GM23338 (cell line): ENCODE data around the gene FAT3. TPM values are rescaled to one million over a fixed set of nuclear protein-coding genes. Genes with fewer than 3 reads are reported as not detected.

Experiments
- ATAC-seq: fragments of 200-7000 bp; cut with Tn5 transposase; 3 replicates; pipeline ENCODE4 v1.9.1; 2020
- DNase-seq: peaks from one replicate; pipeline ENCODE4 v3.0.0-alpha.2; 2015; ENCODE audit warnings: low spot score
- H2AFZ ChIP-seq: fragments of 200-600 bp; sonication (generic); 2 replicates; pipeline ENCODE4 v1.8.0; 2016; ENCODE audit warnings: antibody characterized with exemption, mild to moderate bottlenecking, moderate library complexity
- H3F3A ChIP-seq: fragments of 200-600 bp; sonication (generic); replicated peaks from 2 replicates; pipeline ENCODE4 v1.8.0; 2017; ENCODE audit warnings: antibody characterized with exemption, mixed run types, low read depth
- H3K27ac ChIP-seq: fragments of 200-600 bp; sonication (generic); 2 replicates; pipeline ENCODE4 v1.6.1; 2016; ENCODE audit warnings: low read depth
- H3K27me3 ChIP-seq: fragments of 200-600 bp; sonication (generic); 2 replicates; pipeline ENCODE4 v1.8.0; 2016; ENCODE audit warnings: mild to moderate bottlenecking, mixed run types, moderate library complexity; ENCODE audit not compliant: insufficient read depth
- H3K36me3 ChIP-seq: fragments of 200-600 bp; sonication (generic); 2 replicates; pipeline ENCODE4 v1.8.0; 2016; ENCODE audit warnings: mild to moderate bottlenecking; ENCODE audit not compliant: insufficient read depth
- H3K4me1 ChIP-seq: fragments of 200-600 bp; sonication (generic); 2 replicates; pipeline ENCODE4 v1.8.0; 2016; ENCODE audit warnings: mild to moderate bottlenecking, moderate library complexity; ENCODE audit not compliant: insufficient read depth
- H3K4me2 ChIP-seq: fragments of 200-600 bp; sonication (generic); 2 replicates; pipeline ENCODE4 v1.7.1; 2017; ENCODE audit warnings: mixed run types
- H3K4me3 ChIP-seq: fragments of 200-600 bp; sonication (generic); 2 replicates; pipeline ENCODE4 v1.6.1; 2016; ENCODE audit warnings: mixed run types
- H3K79me2 ChIP-seq: fragments of 200-600 bp; sonication (generic); replicated peaks from 2 replicates; pipeline ENCODE4 v1.8.0; 2017; ENCODE audit warnings: mild to moderate bottlenecking; ENCODE audit not compliant: insufficient read depth
- H3K9me2 ChIP-seq: fragments of 200-600 bp; sonication (generic); 2 replicates; pipeline ENCODE4 v1.8.0; 2017; ENCODE audit not compliant: insufficient read depth
- H4K20me1 ChIP-seq: fragments of 200-600 bp; sonication (generic); replicated peaks from 2 replicates; pipeline ENCODE4 v1.8.0; 2017; ENCODE audit warnings: mild to moderate bottlenecking; ENCODE audit not compliant: insufficient read depth
- H3K27ac Mint-ChIP-seq: 2 replicates; pipeline ENCODE4 v1.8.0; 2020; ENCODE audit warnings: inconsistent platforms, mild to moderate bottlenecking, moderate library complexity, mixed read lengths
- H3K27me3 Mint-ChIP-seq: 3 replicates; pipeline ENCODE4 v1.8.0; 2022; ENCODE audit warnings: low read depth, mild to moderate bottlenecking, moderate library complexity, mixed read lengths, inconsistent platforms; ENCODE audit not compliant: insufficient read depth, poor library complexity
- H3K36me3 Mint-ChIP-seq: 3 replicates; pipeline ENCODE4 v1.8.0; 2021; ENCODE audit warnings: low read depth, mild to moderate bottlenecking, inconsistent platforms, moderate library complexity, mixed read lengths
- H3K4me1 Mint-ChIP-seq: 3 replicates; pipeline ENCODE4 v1.8.0; 2020; ENCODE audit warnings: mild to moderate bottlenecking, inconsistent platforms, mixed read lengths
- H3K4me3 Mint-ChIP-seq: 3 replicates; pipeline ENCODE4 v1.8.0; 2021; ENCODE audit warnings: moderate library complexity, mild to moderate bottlenecking, inconsistent platforms, mixed read lengths
- H3K9me3 Mint-ChIP-seq: 3 replicates; pipeline ENCODE4 v1.8.0; 2020; ENCODE audit warnings: moderate library complexity, mild to moderate bottlenecking, inconsistent platforms, mixed read lengths
- CREB1 ChIP-seq: fragments of 250-450 bp; sonication (Bioruptor Pico); IDR thresholded peaks from 2 replicates; pipeline ENCODE4 v1.5.0; 2020; ENCODE audit warnings: low read depth, mild to moderate bottlenecking, moderate library complexity
- CTCF ChIP-seq, 2 experiments: fragments of 200-600 bp in 1 of 2; sonication (generic) in 1 of 2; conservative IDR thresholded peaks; 2 replicates each; pipeline versions ENCODE4 v1.5.1 to v1.6.1; 2016 to 2017; ENCODE audit warnings: antibody characterized with exemption in 2 of 2, low read depth in 2 of 2, mild to moderate bottlenecking in 2 of 2, moderate library complexity in 1 of 2
- ETS1 ChIP-seq: IDR thresholded peaks from 2 replicates; pipeline ENCODE4 v1.6.1; 2016; ENCODE audit warnings: antibody characterized with exemption
- EZH2 ChIP-seq: fragments of 200-600 bp; sonication (generic); IDR thresholded peaks from one replicate; pipeline ENCODE4 v1.8.0; 2017; ENCODE audit warnings: antibody characterized with exemption, mild to moderate bottlenecking, low read depth; ENCODE audit not compliant: unreplicated experiment
- EZH2phosphoT487 ChIP-seq: fragments of 200-600 bp; sonication (generic); IDR thresholded peaks from one replicate; pipeline ENCODE4 v1.8.1; 2018; ENCODE audit warnings: antibody characterized with exemption; ENCODE audit not compliant: unreplicated experiment
- NANOG ChIP-seq: IDR thresholded peaks from 2 replicates; pipeline ENCODE4 v1.6.1; 2016; ENCODE audit warnings: antibody characterized with exemption, borderline replicate concordance
- POLR2AphosphoS5 ChIP-seq: IDR thresholded peaks from 2 replicates; pipeline ENCODE4 v1.6.1; 2016; ENCODE audit warnings: antibody characterized with exemption, low read depth
- STAT1 ChIP-seq: IDR thresholded peaks from one replicate; pipeline ENCODE4 v1.6.1; 2016; ENCODE audit warnings: antibody characterized with exemption; ENCODE audit not compliant: unreplicated experiment
- ZNF114 ChIP-seq: fragments of 250-450 bp; sonication (Bioruptor Pico); IDR thresholded peaks from 2 replicates; pipeline ENCODE4 v1.5.0; 2020; ENCODE audit warnings: mild to moderate bottlenecking, moderate library complexity
- ZNF331 ChIP-seq: fragments of 250-450 bp; sonication (Bioruptor Pico); IDR thresholded peaks from 2 replicates; pipeline ENCODE4 v1.5.0; 2020; ENCODE audit warnings: low read depth, mild to moderate bottlenecking, moderate library complexity
- polyA plus RNA-seq: library from polyadenylated mRNA; unstranded; fragments of >200 nt; fragmentation: Nextera tagmentation; extraction: Ambion mirVana; gene quantifications from 2 replicates; pipeline ENCODE4 v1.2.1, GENCODE V29; 2016
- total RNA-seq: library from RNA; depleted of rRNA; stranded (reverse); fragments of >200 nt; shearing (Covaris generic); gene quantifications from 2 replicates; pipeline ENCODE4 v1.2.3, GENCODE V29; 2014
- TF ChIP-seq, protein P1 (sequence below): fragments of 250-450 bp; sonication (Bioruptor Pico); IDR thresholded peaks from 2 replicates; pipeline ENCODE4 v1.5.0; 2020; ENCODE audit warnings: mild to moderate bottlenecking, moderate library complexity

Gene FAT3
- total and polyA plus RNA-seq, 2 experiments from 2014 or later = 9.0 to 78.0 TPM

DNA sequence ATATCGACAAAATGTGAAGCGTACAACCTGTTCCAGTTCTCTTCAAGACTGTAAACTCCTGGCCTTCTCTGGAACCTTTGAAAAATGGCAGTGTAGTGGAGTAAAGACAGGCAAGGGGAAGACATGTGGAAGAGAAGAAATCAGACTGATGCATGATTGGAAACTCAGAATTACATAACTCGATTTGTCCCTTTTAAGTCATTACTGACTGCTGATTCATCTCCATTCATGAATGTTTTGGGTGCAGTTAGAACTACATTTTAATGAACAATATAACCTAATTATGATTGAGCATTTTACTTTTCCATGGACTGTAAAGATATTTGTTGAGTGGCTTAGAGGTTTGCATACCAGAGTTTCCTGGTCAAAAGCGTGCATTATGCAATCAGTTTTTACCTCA, 32.9 kb downstream of the FAT3 start:
- no peak overlapping the region for H3K27ac ChIP-seq
- H3K36me3 ChIP-seq = no peaks in the 10 kb centered on the region
- H4K20me1 ChIP-seq = no peaks in the 10 kb centered on the region
- ATAC-seq (no peak), DNase-seq (no peak)
- peaks cover 77% of the 10 kb centered on the region for H3K4me1 Mint-ChIP-seq
- TF ChIP-seq CTCF (conservative IDR thresholded peaks at IDR 0.05; ENCODE audit: low read depth in 2 of 2) (no peak), ETS1 (no peak), STAT1 (no peak), ZNF114 (no peak), NANOG (no peak), CREB1 (CRISPR knock-in tag) (no peak), EZH2phosphoT487 (no peak), ZNF331 (CRISPR knock-in tag) (no peak), POLR2AphosphoS5 (no peak), EZH2 (no peak)
- TF ChIP-seq, protein P1, sequence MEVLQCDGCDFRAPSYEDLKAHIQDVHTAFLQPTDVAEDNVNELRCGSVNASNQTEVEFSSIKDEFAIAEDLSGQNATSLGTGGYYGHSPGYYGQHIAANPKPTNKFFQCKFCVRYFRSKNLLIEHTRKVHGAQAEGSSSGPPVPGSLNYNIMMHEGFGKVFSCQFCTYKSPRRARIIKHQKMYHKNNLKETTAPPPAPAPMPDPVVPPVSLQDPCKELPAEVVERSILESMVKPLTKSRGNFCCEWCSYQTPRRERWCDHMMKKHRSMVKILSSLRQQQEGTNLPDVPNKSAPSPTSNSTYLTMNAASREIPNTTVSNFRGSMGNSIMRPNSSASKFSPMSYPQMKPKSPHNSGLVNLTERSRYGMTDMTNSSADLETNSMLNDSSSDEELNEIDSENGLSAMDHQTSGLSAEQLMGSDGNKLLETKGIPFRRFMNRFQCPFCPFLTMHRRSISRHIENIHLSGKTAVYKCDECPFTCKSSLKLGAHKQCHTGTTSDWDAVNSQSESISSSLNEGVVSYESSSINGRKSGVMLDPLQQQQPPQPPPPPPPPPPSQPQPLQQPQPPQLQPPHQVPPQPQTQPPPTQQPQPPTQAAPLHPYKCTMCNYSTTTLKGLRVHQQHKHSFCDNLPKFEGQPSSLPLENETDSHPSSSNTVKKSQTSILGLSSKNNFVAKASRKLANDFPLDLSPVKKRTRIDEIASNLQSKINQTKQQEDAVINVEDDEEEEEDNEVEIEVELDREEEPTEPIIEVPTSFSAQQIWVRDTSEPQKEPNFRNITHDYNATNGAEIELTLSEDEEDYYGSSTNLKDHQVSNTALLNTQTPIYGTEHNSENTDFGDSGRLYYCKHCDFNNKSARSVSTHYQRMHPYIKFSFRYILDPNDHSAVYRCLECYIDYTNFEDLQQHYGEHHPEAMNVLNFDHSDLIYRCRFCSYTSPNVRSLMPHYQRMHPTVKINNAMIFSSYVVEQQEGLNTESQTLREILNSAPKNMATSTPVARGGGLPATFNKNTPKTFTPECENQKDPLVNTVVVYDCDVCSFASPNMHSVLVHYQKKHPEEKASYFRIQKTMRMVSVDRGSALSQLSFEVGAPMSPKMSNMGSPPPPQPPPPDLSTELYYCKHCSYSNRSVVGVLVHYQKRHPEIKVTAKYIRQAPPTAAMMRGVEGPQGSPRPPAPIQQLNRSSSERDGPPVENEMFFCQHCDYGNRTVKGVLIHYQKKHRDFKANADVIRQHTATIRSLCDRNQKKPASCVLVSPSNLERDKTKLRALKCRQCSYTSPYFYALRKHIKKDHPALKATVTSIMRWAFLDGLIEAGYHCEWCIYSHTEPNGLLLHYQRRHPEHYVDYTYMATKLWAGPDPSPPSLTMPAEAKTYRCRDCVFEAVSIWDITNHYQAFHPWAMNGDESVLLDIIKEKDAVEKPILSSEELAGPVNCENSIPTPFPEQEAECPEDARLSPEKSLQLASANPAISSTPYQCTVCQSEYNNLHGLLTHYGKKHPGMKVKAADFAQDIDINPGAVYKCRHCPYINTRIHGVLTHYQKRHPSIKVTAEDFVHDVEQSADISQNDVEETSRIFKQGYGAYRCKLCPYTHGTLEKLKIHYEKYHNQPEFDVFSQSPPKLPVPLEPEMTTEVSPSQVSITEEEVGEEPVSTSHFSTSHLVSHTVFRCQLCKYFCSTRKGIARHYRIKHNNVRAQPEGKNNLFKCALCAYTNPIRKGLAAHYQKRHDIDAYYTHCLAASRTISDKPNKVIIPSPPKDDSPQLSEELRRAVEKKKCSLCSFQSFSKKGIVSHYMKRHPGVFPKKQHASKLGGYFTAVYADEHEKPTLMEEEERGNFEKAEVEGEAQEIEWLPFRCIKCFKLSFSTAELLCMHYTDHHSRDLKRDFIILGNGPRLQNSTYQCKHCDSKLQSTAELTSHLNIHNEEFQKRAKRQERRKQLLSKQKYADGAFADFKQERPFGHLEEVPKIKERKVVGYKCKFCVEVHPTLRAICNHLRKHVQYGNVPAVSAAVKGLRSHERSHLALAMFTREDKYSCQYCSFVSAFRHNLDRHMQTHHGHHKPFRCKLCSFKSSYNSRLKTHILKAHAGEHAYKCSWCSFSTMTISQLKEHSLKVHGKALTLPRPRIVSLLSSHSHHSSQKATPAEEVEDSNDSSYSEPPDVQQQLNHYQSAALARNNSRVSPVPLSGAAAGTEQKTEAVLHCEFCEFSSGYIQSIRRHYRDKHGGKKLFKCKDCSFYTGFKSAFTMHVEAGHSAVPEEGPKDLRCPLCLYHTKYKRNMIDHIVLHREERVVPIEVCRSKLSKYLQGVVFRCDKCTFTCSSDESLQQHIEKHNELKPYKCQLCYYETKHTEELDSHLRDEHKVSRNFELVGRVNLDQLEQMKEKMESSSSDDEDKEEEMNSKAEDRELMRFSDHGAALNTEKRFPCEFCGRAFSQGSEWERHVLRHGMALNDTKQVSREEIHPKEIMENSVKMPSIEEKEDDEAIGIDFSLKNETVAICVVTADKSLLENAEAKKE (CRISPR knock-in tag) = no peak
- 0 out of 2 replicates have a peak overlapping the region, but pooled peaks have one; percentile 13 for H3K27ac Mint-ChIP-seq
- peaks cover 12% of the 10 kb centered on the region for H3K9me2 ChIP-seq
- H2AFZ ChIP-seq = no peak overlapping the region
- no peak overlapping the region for H3K4me2 ChIP-seq
- H3K4me3 ChIP-seq = no peak overlapping the region
- no peak overlapping the region for H3K4me3 Mint-ChIP-seq
- H3K27me3 ChIP-seq = no peaks in the 10 kb centered on the region
- peaks cover 68% of the 10 kb centered on the region for H3K4me1 ChIP-seq
- no peaks in the 10 kb centered on the region for H3K9me3 Mint-ChIP-seq
- peaks cover 98% of the 10 kb centered on the region for H3K79me2 ChIP-seq
- peaks cover 5% of the 10 kb centered on the region for H3K27me3 Mint-ChIP-seq
- H3K36me3 Mint-ChIP-seq = peaks cover 24% of the 10 kb centered on the region; the same call in 2 of the 3 replicates
- no peaks in the 10 kb centered on the region for H3F3A ChIP-seq
